ENCODE data around the gene APBA1.

GRCh38 chr9:69574057-69574456, 98.1 kb downstream of the APBA1 start:
- TF ChIP-seq CTCF (IDR thresholded peaks at IDR 0.05; ENCODE audit: insufficient read depth, low read depth, low read length), result no peak
- no peak for TF ChIP-seq EZH2 (IDR thresholded peaks at IDR 0.05; ENCODE audit: insufficient read depth, low read length)

All from astrocyte (in vitro differentiated cells and primary cell).